ENCODE data around the gene SLC6A2.
A peak's percentile ranks its signal among the peaks of the same experiment; 100 is the strongest.

Gene SLC6A2

GRCh38 chr16:55655897-55656681, at the start of gene SLC6A2:
Gene SLC6A2 (plus strand): TSS chr16:55655988. CDS start chr16:55656695, 707 bp downstream.
- no peak for TF ChIP-seq CSRNP3 (CRISPR knock-in tag; IDR thresholded peaks at IDR 0.05)
- no peak for TF ChIP-seq GLIS3 (CRISPR knock-in tag; IDR thresholded peaks at IDR 0.05)
- peak; percentile 53; the same call in 1 of the 2 replicates for TF ChIP-seq TSHZ2 (CRISPR knock-in tag; IDR thresholded peaks at IDR 0.05)
- peak; percentile 36 for ATAC-seq

GRCh38 chr16:55613613-55614335, 42.0 kb upstream of the SLC6A2 start:
- ATAC-seq: no peak
- TF ChIP-seq ZNF8 (CRISPR knock-in tag; IDR thresholded peaks at IDR 0.05) (no peak), PPARA (CRISPR knock-in tag; IDR thresholded peaks at IDR 0.05; ENCODE audit: borderline replicate concordance) (no peak), TCF4 (CRISPR knock-in tag; IDR thresholded peaks at IDR 0.05; ENCODE audit: borderline replicate concordance) (no peak), CREB5 (CRISPR knock-in tag; IDR thresholded peaks at IDR 0.05; ENCODE audit: low read depth) (no peak), ZNF70 (CRISPR knock-in tag; IDR thresholded peaks at IDR 0.05) (no peak), ISL1 (CRISPR knock-in tag; IDR thresholded peaks at IDR 0.05) (no peak), CSRNP3 (CRISPR knock-in tag; IDR thresholded peaks at IDR 0.05) (no peak), GLIS3 (CRISPR knock-in tag; IDR thresholded peaks at IDR 0.05) (no peak), TOX (CRISPR knock-in tag; IDR thresholded peaks at IDR 0.05; ENCODE audit: borderline replicate concordance) (no peak), CSDC2 (CRISPR knock-in tag; IDR thresholded peaks at IDR 0.05) (no peak), BACH2 (CRISPR knock-in tag; IDR thresholded peaks at IDR 0.05; ENCODE audit: borderline replicate concordance) (no peak), ZFP30 (CRISPR knock-in tag; IDR thresholded peaks at IDR 0.05) (no peak), OSR1 (CRISPR knock-in tag; IDR thresholded peaks at IDR 0.05) (no peak), RARB (CRISPR knock-in tag; IDR thresholded peaks at IDR 0.05) (no peak), PATZ1 (CRISPR knock-in tag; IDR thresholded peaks at IDR 0.05; ENCODE audit: borderline replicate concordance) (no peak), TSHZ2 (CRISPR knock-in tag; IDR thresholded peaks at IDR 0.05) (no peak)

Data from SK-N-SH treated with all-trans-retinoic acid at 6 μM for 48 hours (cell line).